Mesenchymal stem cell (in vitro differentiated cells and primary cell): Measurements from ENCODE around the gene GAP43.
A peak's percentile ranks its signal among the peaks of the same experiment; 100 is the strongest.

ENCODE experiments used
- DNase-seq: peaks from one replicate; pipeline ENCODE4 v3.0.0-alpha.2; 2013
- H2AFZ ChIP-seq: one replicate; pipeline ENCODE4 v1.6.1; 2013; ENCODE audit warnings: low read depth, mild to moderate bottlenecking, control low read depth, inconsistent platforms, low read length, moderate library complexity
- H2AK5ac ChIP-seq: 2 replicates; pipeline ENCODE4 v1.6.1; 2013; ENCODE audit warnings: low read length, moderate library complexity, mild to moderate bottlenecking, inconsistent platforms; ENCODE audit not compliant: severe bottlenecking
- H2BK120ac ChIP-seq: one replicate; pipeline ENCODE4 v1.6.1; 2013; ENCODE audit warnings: low read depth, mild to moderate bottlenecking, inconsistent platforms, low read length, moderate library complexity
- H2BK12ac ChIP-seq, 2 experiments: one replicate each; pipeline ENCODE4 v1.6.1; 2013; ENCODE audit warnings: inconsistent platforms in 2 of 2, low read length in 2 of 2, mild to moderate bottlenecking in 2 of 2, moderate library complexity in 2 of 2, control low read depth in 1 of 2
- H2BK15ac ChIP-seq: one replicate; pipeline ENCODE4 v1.6.1; 2013; ENCODE audit warnings: mild to moderate bottlenecking, low read depth, inconsistent platforms; ENCODE audit not compliant: poor library complexity, severe bottlenecking
- H2BK5ac ChIP-seq: 2 replicates; pipeline ENCODE4 v1.6.1; 2013; ENCODE audit warnings: low read depth, mild to moderate bottlenecking, low read length, control low read depth, inconsistent platforms; ENCODE audit not compliant: poor library complexity, severe bottlenecking
- H3K14ac ChIP-seq, 2 experiments: one replicate each; pipeline ENCODE4 v1.6.1; 2013; ENCODE audit warnings: inconsistent platforms in 2 of 2, low read length in 2 of 2, control low read depth in 1 of 2, mild to moderate bottlenecking in 1 of 2, moderate library complexity in 1 of 2
- H3K18ac ChIP-seq, 2 experiments: one replicate each; pipeline ENCODE4 v1.6.1; 2013; ENCODE audit warnings: inconsistent platforms in 2 of 2, low read length in 2 of 2, control low read depth in 1 of 2, low read depth in 1 of 2, mild to moderate bottlenecking in 1 of 2
- H3K23ac ChIP-seq, 2 experiments: one replicate each; pipeline ENCODE4 v1.6.1; 2013; ENCODE audit warnings: inconsistent platforms in 2 of 2, low read length in 2 of 2, mild to moderate bottlenecking in 2 of 2, moderate library complexity in 2 of 2, control low read depth in 1 of 2
- H3K27ac ChIP-seq: 2 replicates; pipeline ENCODE4 v1.5.1; 2013; ENCODE audit warnings: mild to moderate bottlenecking, moderate library complexity, low read length, control low read depth, inconsistent platforms; ENCODE audit not compliant: poor library complexity, severe bottlenecking
- H3K27me3 ChIP-seq, 2 experiments: 2 replicates each; pipeline versions ENCODE4 v1.6.1 to v1.7.0; 2013; ENCODE audit warnings: low read length in 2 of 2, mild to moderate bottlenecking in 2 of 2, moderate library complexity in 2 of 2, control low read depth in 1 of 2, inconsistent platforms in 1 of 2; ENCODE audit not compliant: control insufficient read depth in 1 of 2, insufficient read depth in 1 of 2
- H3K36me3 ChIP-seq, 2 experiments: 2 replicates each; pipeline versions ENCODE4 v1.6.1 to v1.7.0; 2013; ENCODE audit warnings: low read length in 2 of 2, control low read depth in 1 of 2, inconsistent platforms in 1 of 2, low read depth in 1 of 2, mild to moderate bottlenecking in 1 of 2; ENCODE audit not compliant: insufficient read depth in 2 of 2, control insufficient read depth in 1 of 2
- H3K4ac ChIP-seq, 2 experiments: one replicate each; pipeline ENCODE4 v1.6.1; 2013; ENCODE audit warnings: inconsistent platforms in 2 of 2, low read length in 2 of 2, mild to moderate bottlenecking in 2 of 2, moderate library complexity in 2 of 2, control low read depth in 1 of 2, low read depth in 1 of 2
- H3K4me1 ChIP-seq: 2 replicates; pipeline ENCODE4 v1.6.1; 2013; ENCODE audit warnings: low read depth, low read length, control low read depth; ENCODE audit not compliant: control insufficient read depth, insufficient read depth
- H3K4me2 ChIP-seq: 2 replicates; pipeline ENCODE4 v1.6.1; 2013; ENCODE audit warnings: low read length, mild to moderate bottlenecking, inconsistent platforms; ENCODE audit not compliant: poor library complexity, severe bottlenecking
- H3K4me3 ChIP-seq, 2 experiments: 2 replicates each; pipeline versions ENCODE4 v1.5.1 to v1.7.0; 2013; ENCODE audit warnings: low read length in 2 of 2, mild to moderate bottlenecking in 2 of 2, control low read depth in 1 of 2, low read depth in 1 of 2; ENCODE audit not compliant: insufficient read depth in 1 of 2
- H3K79me1 ChIP-seq: replicated peaks from 2 replicates; pipeline ENCODE4 v1.6.1; 2013; ENCODE audit warnings: mild to moderate bottlenecking, control low read depth, low read length, inconsistent platforms; ENCODE audit not compliant: poor library complexity, severe bottlenecking
- H3K9ac ChIP-seq: 2 replicates; pipeline ENCODE4 v1.7.0; 2013; ENCODE audit warnings: mild to moderate bottlenecking, low read length, moderate library complexity
- H3K9me3 ChIP-seq: 2 replicates; pipeline ENCODE4 v1.7.0; 2013; ENCODE audit warnings: mild to moderate bottlenecking, low read length; ENCODE audit not compliant: control insufficient read depth
- H4K8ac ChIP-seq: one replicate; pipeline ENCODE4 v1.6.1; 2013; ENCODE audit warnings: inconsistent platforms, mild to moderate bottlenecking, low read length, moderate library complexity
- H4K91ac ChIP-seq: one replicate; pipeline ENCODE4 v1.6.1; 2013; ENCODE audit warnings: mild to moderate bottlenecking, low read length, inconsistent platforms
- whole genome bisulfite sequencing: methylation state at CpG from one replicate; pipeline ENCODE4 v1.1.7; 2013; ENCODE audit warnings: mixed read lengths; 5-methylcytosine and 5-hydroxymethylcytosine counted together

The GAP43 gene

GRCh38 chr3:115699706-115700105 lies 76.4 kb downstream of the GAP43 start:
- H3K79me1 ChIP-seq = no peaks in the 10 kb centered on the region
- H3K18ac ChIP-seq = no peak overlapping the region
- no peak overlapping the region for H2BK120ac ChIP-seq

GRCh38 chr3:115702598-115702997 lies 79.3 kb downstream of the GAP43 start:
- no peak overlapping the region for H3K9ac ChIP-seq
- H3K9me3 ChIP-seq = peaks cover 5% of the 10 kb centered on the region

More at GRCh38 chr3:115699706-115700105, 76.4 kb downstream of the GAP43 start:
- H3K4me1 ChIP-seq = peaks cover 1% of the 10 kb centered on the region
- H2BK15ac ChIP-seq = no peak overlapping the region
- H3K4me3 ChIP-seq = no peak overlapping the region
- no peak overlapping the region for H4K8ac ChIP-seq
- DNase-seq = peak; percentile 39
- H3K14ac ChIP-seq = no peak overlapping the region
- no peak overlapping the region for H4K91ac ChIP-seq
- no peak overlapping the region for H2AK5ac ChIP-seq
- no peak overlapping the region for H3K23ac ChIP-seq
- no peak overlapping the region for H3K4me2 ChIP-seq
- H2AFZ ChIP-seq = no peak overlapping the region
- no peak overlapping the region for H3K27ac ChIP-seq
- H3K27me3 ChIP-seq = no peaks in the 10 kb centered on the region
- H2BK5ac ChIP-seq = no peak overlapping the region
- H3K36me3 ChIP-seq = no peaks in the 10 kb centered on the region
- no peak overlapping the region for H3K4ac ChIP-seq
- peak overlapping the region in 1 of 2 experiments; percentile 63 for H2BK12ac ChIP-seq
- peak overlapping the region; percentile 50 for H3K9ac ChIP-seq
- H3K9me3 ChIP-seq = peaks cover 5% of the 10 kb centered on the region

GRCh38 chr3:115704661-115705338 lies 81.5 kb downstream of the GAP43 start:
- DNase-seq = peak; percentile 72
- no peak overlapping the region for H3K23ac ChIP-seq
- H3K4ac ChIP-seq = no peak overlapping the region
- H2BK120ac ChIP-seq = no peak overlapping the region
- H3K14ac ChIP-seq = no peak overlapping the region
- H4K8ac ChIP-seq = no peak overlapping the region
- H3K4me2 ChIP-seq = no peak overlapping the region
- no peaks in the 10 kb centered on the region for H3K79me1 ChIP-seq
- H3K27me3 ChIP-seq = no peaks in the 10 kb centered on the region
- H3K4me1 ChIP-seq = no peaks in the 10 kb centered on the region
- H3K9me3 ChIP-seq = peaks cover 5% of the 10 kb centered on the region
- H2BK5ac ChIP-seq = no peak overlapping the region
- H3K9ac ChIP-seq = no peak overlapping the region
- H2BK15ac ChIP-seq = no peak overlapping the region
- H3K27ac ChIP-seq = no peak overlapping the region
- no peak overlapping the region for H3K4me3 ChIP-seq
- H2BK12ac ChIP-seq = no peak overlapping the region
- H3K18ac ChIP-seq = no peak overlapping the region
- no peak overlapping the region for H2AFZ ChIP-seq
- WGBS = no CpG with 5 or more reads among the region's 4 CpGs
- H4K91ac ChIP-seq = no peak overlapping the region
- no peaks in the 10 kb centered on the region for H3K36me3 ChIP-seq
- H2AK5ac ChIP-seq = no peak overlapping the region

More at GRCh38 chr3:115702598-115702997, 79.3 kb downstream of the GAP43 start:
- Histone ChIP-seq H3K4me2 (no peak overlapping the region), H3K4ac (no peak overlapping the region), H2AK5ac (no peak overlapping the region), H2BK120ac (no peak overlapping the region), H4K91ac (no peak overlapping the region), H2AFZ (no peak overlapping the region), H2BK5ac (no peak overlapping the region), H3K4me3 (no peak overlapping the region), H2BK12ac (no peak overlapping the region), H3K23ac (no peak overlapping the region), H4K8ac (no peak overlapping the region), H2BK15ac (no peak overlapping the region), H3K79me1 (no peaks in the 10 kb centered on the region), H3K27ac (no peak overlapping the region), H3K14ac (no peak overlapping the region), H3K27me3 (no peaks in the 10 kb centered on the region), H3K4me1 (no peaks in the 10 kb centered on the region), H3K36me3 (no peaks in the 10 kb centered on the region), H3K18ac (no peak overlapping the region)
- no peak for DNase-seq
- 96% methylated on average over 2 of the region's 2 CpGs for WGBS

GRCh38 chr3:115706311-115706829 lies 83.1 kb downstream of the GAP43 start:
- H3K4ac ChIP-seq = no peak overlapping the region
- H3K14ac ChIP-seq = no peak overlapping the region
- peak; percentile 31 for DNase-seq
- H2AFZ ChIP-seq = no peak overlapping the region
- no peak overlapping the region for H2BK120ac ChIP-seq
- H3K79me1 ChIP-seq = no peaks in the 10 kb centered on the region
- H3K27ac ChIP-seq = no peak overlapping the region
- no peaks in the 10 kb centered on the region for H3K27me3 ChIP-seq
- H3K9ac ChIP-seq = no peak overlapping the region
- H3K18ac ChIP-seq = no peak overlapping the region
- no peak overlapping the region for H2AK5ac ChIP-seq
- H4K91ac ChIP-seq = no peak overlapping the region
- H3K4me1 ChIP-seq = no peaks in the 10 kb centered on the region
- H3K9me3 ChIP-seq = peaks cover 5% of the 10 kb centered on the region
- H2BK15ac ChIP-seq = no peak overlapping the region
- 94% methylated on average over 2 of the region's 3 CpGs for WGBS
- no peak overlapping the region for H2BK5ac ChIP-seq
- no peak overlapping the region for H3K4me2 ChIP-seq
- no peak overlapping the region for H3K23ac ChIP-seq
- no peak overlapping the region for H2BK12ac ChIP-seq
- H3K4me3 ChIP-seq = no peak overlapping the region
- H3K36me3 ChIP-seq = no peaks in the 10 kb centered on the region
- no peak overlapping the region for H4K8ac ChIP-seq
